A673 (cell line): ENCODE data around the gene TMEM179. TPM values are rescaled to one million over a fixed set of nuclear protein-coding genes. Genes with fewer than 3 reads are reported as not detected.

Experiments
- BruUV-seq: library from RNA; stranded (reverse); fragments of 400-500 nt; replicated peaks from 2 replicates; lab custom pipeline; 2021; lab: Mats Ljungman, UMichigan
- CTCF ChIA-PET: fragments of 300-600 bp; sonication (Branson Sonifier 250); formaldehyde crosslinking; loops from one replicate; lab custom pipeline; 2022; ENCODE audit warnings: antibody characterized with exemption; lab: Charles Lee
- POLR2A ChIA-PET: fragments of 300-600 bp; sonication (Branson Sonifier 250); formaldehyde crosslinking; loops from one replicate; lab custom pipeline; 2022; ENCODE audit warnings: antibody characterized with exemption; ENCODE audit not compliant: low non-redundant PET; lab: Charles Lee
- DNase-seq: peaks from one replicate; pipeline ENCODE4 v3.0.0-alpha.2; 2015; ENCODE audit warnings: low spot score
- H3K27ac ChIP-seq: fragments of 200-600 bp; sonication (generic); 2 replicates; pipeline ENCODE4 v1.5.1; 2016; ENCODE audit warnings: mixed run types, low read depth, mild to moderate bottlenecking, mixed read lengths, antibody characterized with exemption, low read length; ENCODE audit not compliant: poor library complexity, severe bottlenecking
- H3K27me3 ChIP-seq: fragments of 200-600 bp; sonication (generic); replicated peaks from 2 replicates; pipeline ENCODE4 v1.6.1; 2017; ENCODE audit warnings: mixed run types, low read depth, mild to moderate bottlenecking, mixed read lengths, antibody characterized with exemption, low read length; ENCODE audit not compliant: insufficient read depth, poor library complexity
- H3K36me3 ChIP-seq: fragments of 200-600 bp; sonication (generic); 2 replicates; pipeline ENCODE4 v1.6.1; 2016; ENCODE audit warnings: mixed run types, mild to moderate bottlenecking, mixed read lengths, antibody characterized with exemption, low read length; ENCODE audit not compliant: insufficient read depth, poor library complexity, severe bottlenecking
- H3K4me1 ChIP-seq: fragments of 200-600 bp; sonication (generic); 2 replicates; pipeline ENCODE4 v1.6.1; 2017; ENCODE audit warnings: mixed run types, mild to moderate bottlenecking, mixed read lengths, antibody characterized with exemption, low read length; ENCODE audit not compliant: insufficient read depth, poor library complexity, severe bottlenecking
- H3K4me3 ChIP-seq: fragments of 200-600 bp; sonication (generic); 2 replicates; pipeline ENCODE4 v1.5.1; 2016; ENCODE audit warnings: low read depth, mixed run types, mild to moderate bottlenecking, mixed read lengths, low read length; ENCODE audit not compliant: poor library complexity, severe bottlenecking
- H3K9me3 ChIP-seq: fragments of 200-600 bp; sonication (generic); 2 replicates; pipeline ENCODE4 v1.6.1; 2016; ENCODE audit warnings: mixed run types, low read depth, mild to moderate bottlenecking, mixed read lengths, antibody characterized with exemption, low read length; ENCODE audit not compliant: poor library complexity, severe bottlenecking
- CTCF ChIP-seq: fragments of 300-800, 200-600 bp; sonication (generic); conservative IDR thresholded peaks from 2 replicates; pipeline ENCODE4 v1.5.1; 2017; ENCODE audit warnings: low read depth, mild to moderate bottlenecking, antibody characterized with exemption, low read length, moderate library complexity, mixed read lengths
- EZH2 ChIP-seq: fragments of 200-600 bp; sonication (generic); IDR thresholded peaks from 2 replicates; pipeline ENCODE4 v1.6.1; 2017; ENCODE audit warnings: borderline replicate concordance, low read depth, mild to moderate bottlenecking, mixed read lengths, antibody characterized with exemption, low read length; ENCODE audit not compliant: poor library complexity, severe bottlenecking
- intact Hi-C: fragments of 100-400 bp; cut with micrococcal nuclease; formaldehyde crosslinking; loops from one replicate; pipeline ENCODE4 v1.10.0; 2022; ENCODE audit not compliant: unreplicated experiment
- total RNA-seq: library from RNA; stranded (reverse); gene quantifications from 2 replicates; pipeline ENCODE4 v1.2.3, GENCODE V29; 2021

TMEM179 gene
- total RNA-seq, 1 experiment from 2014 or later = 0.58 TPM

DNA sequence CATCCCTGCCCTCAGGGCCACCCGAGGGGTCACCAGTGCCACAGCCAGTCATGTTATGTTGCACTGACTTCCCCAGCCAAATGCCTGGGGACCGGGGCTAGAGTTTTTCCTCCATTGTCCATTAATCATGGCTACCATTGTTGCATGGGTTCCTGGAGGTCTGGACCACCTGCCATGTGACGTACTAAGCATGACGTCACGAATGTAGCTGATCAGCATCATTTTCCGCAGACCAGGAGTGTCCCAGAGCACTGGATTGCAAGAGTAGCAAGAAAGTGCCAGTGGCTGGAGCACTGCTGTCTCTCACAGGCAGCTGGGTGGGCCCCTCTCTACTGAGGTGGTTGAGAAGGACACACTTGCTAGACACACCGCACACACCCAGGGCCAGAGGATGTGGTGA, 31.9 kb downstream of the TMEM179 start:
- DNase-seq = no peak
- Histone ChIP-seq H3K4me1 (no peaks in the 10 kb centered on the region), H3K9me3 (no peaks in the 10 kb centered on the region), H3K36me3 (no peaks in the 10 kb centered on the region), H3K27ac (no peak overlapping the region), H3K4me3 (no peak overlapping the region), H3K27me3 (peaks cover 7% of the 10 kb centered on the region)
- BruUV-seq = no TSS peak
- ChIA-PET CTCF (no interaction called here), POLR2A (no interaction called here)
- TF ChIP-seq EZH2 (no peak), CTCF (no peak)
- intact Hi-C loops = no loop called here

DNA sequence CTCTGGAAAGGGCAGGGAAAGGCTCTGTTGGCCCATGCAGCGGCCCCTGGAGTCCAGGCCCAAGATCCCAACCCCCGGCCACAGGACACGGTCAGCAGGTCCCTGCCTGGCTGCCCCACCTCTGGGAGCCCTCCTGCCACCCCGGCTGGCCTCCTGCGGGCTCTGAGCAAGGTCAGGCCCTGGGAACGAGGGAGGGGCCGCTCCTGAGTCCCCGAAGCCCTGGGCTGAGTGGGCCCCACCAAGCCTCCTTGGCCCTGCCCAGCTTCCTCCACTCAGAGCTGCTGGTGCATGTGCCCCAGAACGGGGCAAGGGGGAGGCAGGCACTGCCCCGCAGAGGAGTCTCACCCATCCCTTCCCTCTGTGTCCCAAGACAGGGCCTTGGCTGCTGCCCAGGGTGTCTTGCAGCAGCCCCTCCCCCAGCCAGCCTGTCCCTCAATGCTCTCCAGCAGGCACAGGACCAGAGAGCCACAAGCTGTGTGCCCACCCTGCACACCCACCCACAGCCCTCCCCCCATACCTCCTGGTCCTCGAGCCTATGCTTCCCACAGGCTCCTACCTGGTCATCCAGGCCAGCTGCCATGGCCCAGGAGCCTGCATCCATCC, 32.4 kb downstream of the TMEM179 start:
- H3K27ac ChIP-seq = no peak overlapping the region
- no peaks in the 10 kb centered on the region for H3K36me3 ChIP-seq
- DNase-seq = no peak
- H3K4me3 ChIP-seq = no peak overlapping the region
- H3K4me1 ChIP-seq = no peaks in the 10 kb centered on the region
- ChIA-PET CTCF (no interaction called here), POLR2A (no interaction called here)
- intact Hi-C loops = no loop called here
- BruUV-seq = no TSS peak
- peaks cover 7% of the 10 kb centered on the region for H3K27me3 ChIP-seq
- H3K9me3 ChIP-seq = no peaks in the 10 kb centered on the region
- TF ChIP-seq EZH2 = no peak
- TF ChIP-seq CTCF = no peak

DNA sequence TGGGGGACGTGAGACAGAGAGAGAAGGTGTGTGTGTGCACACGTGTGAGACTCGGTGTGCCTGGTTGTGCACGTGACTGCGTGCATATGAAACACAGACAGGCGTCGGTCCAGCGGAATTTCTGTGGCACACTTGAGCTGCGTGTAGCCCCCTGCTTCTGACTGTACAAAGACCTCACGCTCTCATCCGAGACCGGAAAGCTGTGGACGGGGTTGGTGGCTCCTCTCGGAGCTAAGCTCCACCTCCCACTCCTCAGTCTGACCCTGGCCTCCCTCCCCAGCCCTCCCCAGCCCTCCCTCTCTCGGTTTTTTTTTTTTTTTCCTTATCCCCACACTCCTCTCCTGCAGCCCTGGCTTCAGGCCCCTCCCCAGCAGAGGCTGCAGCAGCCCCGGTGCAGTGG, 33.3 kb downstream of the TMEM179 start:
- CTCF ChIA-PET = no interaction called here
- Histone ChIP-seq H3K36me3 (no peaks in the 10 kb centered on the region), H3K27me3 (peaks cover 12% of the 10 kb centered on the region), H3K4me1 (no peaks in the 10 kb centered on the region), H3K9me3 (no peaks in the 10 kb centered on the region), H3K27ac (no peak overlapping the region), H3K4me3 (no peak overlapping the region)
- BruUV-seq = no TSS peak
- DNase-seq = no peak
- POLR2A ChIA-PET = no interaction called here
- intact Hi-C loops = no loop called here
- TF ChIP-seq EZH2 (no peak), CTCF (no peak)
